GM12865 (cell line): Measurements from ENCODE around the gene KPNA3.
"Not testable (repeated sequence)": the region's sequence is repeated elsewhere in the genome, so short reads cannot be mapped to it uniquely, and the experiment has no call there.

Experiments used
- DNase-seq: peaks from one replicate; pipeline ENCODE4 v3.0.0; 2010; ENCODE audit warnings: low read depth
- H3K4me3 ChIP-seq: 2 replicates; pipeline ENCODE4 v1.5.1; 2011; ENCODE audit warnings: mild to moderate bottlenecking, low read depth, low read length, control low read depth
- CTCF ChIP-seq: IDR thresholded peaks from 2 replicates; pipeline ENCODE4 v1.5.1; 2011; ENCODE audit warnings: low read length, control low read depth, low read depth, inconsistent platforms; ENCODE audit not compliant: insufficient read depth; ENCODE audit errors: missing control alignments

The KPNA3 gene

GRCh38 chr13:49716615-49717014 lies 75.9 kb downstream of the KPNA3 start:
- no peak for DNase-seq
- TF ChIP-seq CTCF = no peak
- H3K4me3 ChIP-seq = no peak overlapping the region

- no peak for DNase-seq
- no peak for TF ChIP-seq CTCF
Observed at GRCh38 chr13:49714757-49715156, 77.7 kb downstream of the KPNA3 start.

GRCh38 chr13:49711218-49711863 lies 81.1 kb downstream of the KPNA3 start:
- no peak for TF ChIP-seq CTCF
- H3K4me3 ChIP-seq = no peak overlapping the region
- no peak for DNase-seq

More at GRCh38 chr13:49714757-49715156, 77.7 kb downstream of the KPNA3 start:
- H3K4me3 ChIP-seq = no peak overlapping the region

- not testable (repeated sequence) for H3K4me3 ChIP-seq, DNase-seq
Observed at GRCh38 chr13:49704264-49704663, 88.2 kb downstream of the KPNA3 start.

- no peak for TF ChIP-seq CTCF
- DNase-seq = no peak
- H3K4me3 ChIP-seq = no peak overlapping the region
Observed at GRCh38 chr13:49701491-49701890, 91.0 kb downstream of the KPNA3 start.

GRCh38 chr13:49697468-49697867 lies 95.0 kb downstream of the KPNA3 start:
- TF ChIP-seq CTCF = no peak
- DNase-seq = no peak
- no peak overlapping the region for H3K4me3 ChIP-seq

GRCh38 chr13:49694446-49694845 lies 98.0 kb downstream of the KPNA3 start:
- DNase-seq = no peak
- no peak for TF ChIP-seq CTCF
- no peak overlapping the region for H3K4me3 ChIP-seq
